Measurements from ENCODE around the gene ADGRD1.

ADGRD1 gene

GRCh38 chr12:131105736-131106348, 152.1 kb downstream of the ADGRD1 start:
- Histone ChIP-seq H4K20me1 (ENCODE audit: insufficient read depth, low read length) (no peaks in the 10 kb centered on the region), H3K79me2 (ENCODE audit: insufficient read depth, low read length) (no peaks in the 10 kb centered on the region), H3K36me3 (ENCODE audit: insufficient read depth, low read length) (no peaks in the 10 kb centered on the region), H3K4me2 (ENCODE audit: insufficient read depth, low read length) (no peak overlapping the region), H3K27ac (ENCODE audit: low read length) (no peak overlapping the region), H3K27me3 (ENCODE audit: insufficient read depth, low read length, poor library complexity) (no peaks in the 10 kb centered on the region), H3K4me3 (ENCODE audit: low read depth in 1 of 2, low read length in 2 of 2) (no peak overlapping the region), H3K9me3 (ENCODE audit: insufficient read depth, low read length, severe bottlenecking) (no peaks in the 10 kb centered on the region), H3K9ac (ENCODE audit: low read depth, low read length) (no peak overlapping the region), H2AFZ (ENCODE audit: low read depth, low read length) (no peak overlapping the region), H3K4me1 (ENCODE audit: insufficient read depth, low read length) (no peaks in the 10 kb centered on the region)
- no peak for DNase-seq
- no peak for ATAC-seq (ENCODE audit: insufficient read depth, low read depth)
- no peak for TF ChIP-seq EZH2 (IDR thresholded peaks at IDR 0.05; ENCODE audit: borderline replicate concordance, low read depth, low read length, severe bottlenecking)
- TF ChIP-seq CTCF (IDR thresholded peaks at IDR 0.05; ENCODE audit: borderline replicate concordance, extremely low read depth, low read length, poor library complexity, severe bottlenecking) = no peak

GRCh38 chr12:131106349-131106941, 152.7 kb downstream of the ADGRD1 start:
- ATAC-seq (ENCODE audit: insufficient read depth, low read depth) = no peak
- H3K4me2 ChIP-seq (ENCODE audit: insufficient read depth, low read length) = no peak overlapping the region
- H3K4me3 ChIP-seq (ENCODE audit: low read depth in 1 of 2, low read length in 2 of 2) = no peak overlapping the region
- H2AFZ ChIP-seq (ENCODE audit: low read depth, low read length) = no peak overlapping the region
- H3K4me1 ChIP-seq (ENCODE audit: insufficient read depth, low read length) = no peaks in the 10 kb centered on the region
- TF ChIP-seq CTCF (IDR thresholded peaks at IDR 0.05; ENCODE audit: borderline replicate concordance, extremely low read depth, low read length, poor library complexity, severe bottlenecking) = no peak
- no peak for TF ChIP-seq EZH2 (IDR thresholded peaks at IDR 0.05; ENCODE audit: borderline replicate concordance, low read depth, low read length, severe bottlenecking)
- no peaks in the 10 kb centered on the region for H3K79me2 ChIP-seq (ENCODE audit: insufficient read depth, low read length)
- no peak overlapping the region for H3K27ac ChIP-seq (ENCODE audit: low read length)
- H3K36me3 ChIP-seq (ENCODE audit: insufficient read depth, low read length) = no peaks in the 10 kb centered on the region
- H3K9me3 ChIP-seq (ENCODE audit: insufficient read depth, low read length, severe bottlenecking) = no peaks in the 10 kb centered on the region
- H3K27me3 ChIP-seq (ENCODE audit: insufficient read depth, low read length, poor library complexity) = no peaks in the 10 kb centered on the region
- no peaks in the 10 kb centered on the region for H4K20me1 ChIP-seq (ENCODE audit: insufficient read depth, low read length)
- H3K9ac ChIP-seq (ENCODE audit: low read depth, low read length) = no peak overlapping the region
- DNase-seq = no peak

GRCh38 chr12:131108177-131108955, 154.7 kb downstream of the ADGRD1 start:
- Histone ChIP-seq H3K4me2 (ENCODE audit: insufficient read depth, low read length) (no peak overlapping the region), H3K4me3 (ENCODE audit: low read depth in 1 of 2, low read length in 2 of 2) (no peak overlapping the region), H2AFZ (ENCODE audit: low read depth, low read length) (no peak overlapping the region), H3K9me3 (ENCODE audit: insufficient read depth, low read length, severe bottlenecking) (no peaks in the 10 kb centered on the region), H3K36me3 (ENCODE audit: insufficient read depth, low read length) (no peaks in the 10 kb centered on the region), H3K9ac (ENCODE audit: low read depth, low read length) (no peak overlapping the region), H3K27me3 (ENCODE audit: insufficient read depth, low read length, poor library complexity) (no peaks in the 10 kb centered on the region), H3K27ac (ENCODE audit: low read length) (no peak overlapping the region), H3K79me2 (ENCODE audit: insufficient read depth, low read length) (no peaks in the 10 kb centered on the region), H3K4me1 (ENCODE audit: insufficient read depth, low read length) (no peaks in the 10 kb centered on the region), H4K20me1 (ENCODE audit: insufficient read depth, low read length) (no peaks in the 10 kb centered on the region)
- ATAC-seq (ENCODE audit: insufficient read depth, low read depth) = no peak
- DNase-seq = no peak
- no peak for TF ChIP-seq CTCF (IDR thresholded peaks at IDR 0.05; ENCODE audit: borderline replicate concordance, extremely low read depth, low read length, poor library complexity, severe bottlenecking)
- no peak for TF ChIP-seq EZH2 (IDR thresholded peaks at IDR 0.05; ENCODE audit: borderline replicate concordance, low read depth, low read length, severe bottlenecking)

Measured in DND-41 (cell line).